ENCODE measurements around the gene ZPLD1.

GRCh38 chr3:102514241-102514640, 79.4 kb downstream of the ZPLD1 start:
- TF ChIP-seq CTCF (IDR thresholded peaks at IDR 0.05; ENCODE audit: insufficient read depth, low read length, poor library complexity, severe bottlenecking): no peak
- TF ChIP-seq EZH2phosphoT487 (conservative IDR thresholded peaks at IDR 0.05; ENCODE audit: low read length): no peak

Measured in SU-DHL-6 (cell line).